ENCODE data around the gene KLHL30.

KLHL30 gene

DNA sequence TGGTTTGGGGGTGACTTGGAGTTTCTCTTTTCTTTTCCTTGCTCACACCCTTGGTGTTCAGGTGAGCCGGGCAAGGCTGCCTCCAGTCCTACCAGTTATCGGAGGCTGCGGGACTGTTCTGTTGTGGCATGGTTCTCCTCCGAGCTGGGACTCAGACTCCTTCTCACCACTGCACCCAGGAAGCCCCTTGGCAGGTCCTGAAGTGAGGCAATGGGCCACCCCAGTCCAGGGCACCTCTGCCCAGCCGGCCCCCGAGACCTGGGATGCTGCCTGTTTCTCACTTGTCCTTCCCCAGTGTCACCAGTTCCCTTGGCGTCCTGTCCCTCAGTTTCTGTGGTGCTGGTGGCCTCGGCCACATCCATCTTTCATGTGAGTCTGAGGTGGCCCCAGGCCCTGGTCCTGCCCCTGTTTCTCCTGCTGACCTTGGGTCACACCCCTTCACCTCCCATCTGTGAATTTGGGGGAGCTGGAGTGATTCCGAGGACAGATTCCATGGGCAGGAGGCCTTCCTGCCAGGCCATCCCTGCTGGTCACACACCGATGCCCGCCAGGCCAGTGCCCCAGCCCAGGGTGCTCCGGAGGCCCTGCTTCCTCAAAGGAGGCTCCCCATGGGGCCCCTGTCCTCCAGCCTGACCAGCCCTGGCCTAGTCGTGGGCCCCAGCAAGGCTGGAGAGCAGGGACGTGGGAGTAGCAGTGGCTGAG lies 6.6 kb upstream of the KLHL30 start:
- TF ChIP-seq ZNF70 (CRISPR knock-in tag; IDR thresholded peaks at IDR 0.05) (no peak), ZC3H10 (CRISPR knock-in tag; IDR thresholded peaks at IDR 0.05) (no peak), RARB (CRISPR knock-in tag; IDR thresholded peaks at IDR 0.05) (no peak), ARNTL (CRISPR knock-in tag; IDR thresholded peaks at IDR 0.05; ENCODE audit: borderline replicate concordance, low read depth) (no peak), ISL1 (CRISPR knock-in tag; IDR thresholded peaks at IDR 0.05) (no peak)
- TF ChIP-seq, protein P1, sequence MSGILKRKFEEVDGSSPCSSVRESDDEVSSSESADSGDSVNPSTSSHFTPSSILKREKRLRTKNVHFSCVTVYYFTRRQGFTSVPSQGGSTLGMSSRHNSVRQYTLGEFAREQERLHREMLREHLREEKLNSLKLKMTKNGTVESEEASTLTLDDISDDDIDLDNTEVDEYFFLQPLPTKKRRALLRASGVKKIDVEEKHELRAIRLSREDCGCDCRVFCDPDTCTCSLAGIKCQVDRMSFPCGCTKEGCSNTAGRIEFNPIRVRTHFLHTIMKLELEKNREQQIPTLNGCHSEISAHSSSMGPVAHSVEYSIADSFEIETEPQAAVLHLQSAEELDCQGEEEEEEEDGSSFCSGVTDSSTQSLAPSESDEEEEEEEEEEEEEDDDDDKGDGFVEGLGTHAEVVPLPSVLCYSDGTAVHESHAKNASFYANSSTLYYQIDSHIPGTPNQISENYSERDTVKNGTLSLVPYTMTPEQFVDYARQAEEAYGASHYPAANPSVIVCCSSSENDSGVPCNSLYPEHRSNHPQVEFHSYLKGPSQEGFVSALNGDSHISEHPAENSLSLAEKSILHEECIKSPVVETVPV (CRISPR knock-in tag; IDR thresholded peaks at IDR 0.05) = no peak
- no peak for ATAC-seq

DNA sequence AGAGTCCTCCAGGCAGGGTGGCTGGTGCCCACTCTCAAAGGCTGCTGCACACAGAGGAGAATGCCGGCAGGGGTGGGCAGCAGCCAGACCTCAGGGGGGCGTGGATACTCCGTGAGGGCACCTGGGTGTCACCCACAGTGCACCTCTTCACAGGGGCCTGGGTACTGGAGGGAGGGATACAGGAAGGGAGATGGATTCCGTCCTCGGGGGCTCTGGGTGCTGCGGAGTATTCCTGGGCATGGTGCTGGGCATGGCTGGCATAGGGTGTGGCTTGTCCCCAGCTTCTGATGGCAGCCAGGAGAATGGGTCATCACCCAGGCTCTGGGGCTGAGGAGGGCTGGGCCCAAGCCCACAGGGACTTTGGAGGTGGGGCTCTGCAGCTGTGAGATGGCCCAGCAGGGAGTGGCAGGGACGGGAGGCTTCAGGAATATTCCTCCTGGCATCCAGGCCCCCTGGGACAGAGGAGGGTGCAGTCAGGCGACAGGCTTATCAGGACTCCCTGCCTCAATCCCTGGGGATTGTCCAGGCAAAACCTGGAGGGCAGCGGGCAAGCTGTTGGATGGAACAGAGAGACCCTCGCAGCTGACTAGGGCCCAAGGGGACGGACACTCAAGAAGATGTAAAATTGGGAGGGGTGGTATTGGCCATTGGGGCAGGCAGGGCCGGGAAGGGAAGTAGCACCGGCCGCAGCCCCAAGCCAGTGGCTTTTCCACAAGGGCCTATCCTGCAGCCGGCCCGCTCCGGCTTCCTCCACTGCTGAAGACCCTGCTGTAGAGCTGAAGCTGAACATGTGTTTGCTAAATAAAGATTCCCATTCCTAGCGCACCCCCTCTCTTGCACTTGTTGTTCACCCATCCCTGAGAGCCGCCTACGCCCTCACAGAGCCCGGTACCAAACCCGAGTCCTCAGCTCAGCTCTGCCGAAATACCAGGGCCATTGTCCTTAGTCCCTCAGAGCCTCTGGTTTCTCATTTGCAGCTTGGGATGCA lies 5.7 kb upstream of the KLHL30 start:
- no peak for ATAC-seq
- no peak for TF ChIP-seq ZFP3 (CRISPR knock-in tag; IDR thresholded peaks at IDR 0.05)
- no peak for TF ChIP-seq RARB (CRISPR knock-in tag; IDR thresholded peaks at IDR 0.05)
- no peak for TF ChIP-seq ZNF70 (CRISPR knock-in tag; IDR thresholded peaks at IDR 0.05)
- TF ChIP-seq, protein P1 (CRISPR knock-in tag; IDR thresholded peaks at IDR 0.05) = no peak
- TF ChIP-seq ARNTL (CRISPR knock-in tag; IDR thresholded peaks at IDR 0.05; ENCODE audit: borderline replicate concordance, low read depth) = no peak
- no peak for TF ChIP-seq BACH2 (CRISPR knock-in tag; IDR thresholded peaks at IDR 0.05; ENCODE audit: borderline replicate concordance)
- TF ChIP-seq ESRRG (CRISPR knock-in tag; IDR thresholded peaks at IDR 0.05) = no peak
- TF ChIP-seq TCF4 (CRISPR knock-in tag; IDR thresholded peaks at IDR 0.05; ENCODE audit: borderline replicate concordance) = no peak
- no peak for TF ChIP-seq ZNF8 (CRISPR knock-in tag; IDR thresholded peaks at IDR 0.05)
- no peak for TF ChIP-seq SNAI2 (CRISPR knock-in tag; IDR thresholded peaks at IDR 0.05)
- no peak for TF ChIP-seq ISL1 (CRISPR knock-in tag; IDR thresholded peaks at IDR 0.05)
- TF ChIP-seq, protein P2, sequence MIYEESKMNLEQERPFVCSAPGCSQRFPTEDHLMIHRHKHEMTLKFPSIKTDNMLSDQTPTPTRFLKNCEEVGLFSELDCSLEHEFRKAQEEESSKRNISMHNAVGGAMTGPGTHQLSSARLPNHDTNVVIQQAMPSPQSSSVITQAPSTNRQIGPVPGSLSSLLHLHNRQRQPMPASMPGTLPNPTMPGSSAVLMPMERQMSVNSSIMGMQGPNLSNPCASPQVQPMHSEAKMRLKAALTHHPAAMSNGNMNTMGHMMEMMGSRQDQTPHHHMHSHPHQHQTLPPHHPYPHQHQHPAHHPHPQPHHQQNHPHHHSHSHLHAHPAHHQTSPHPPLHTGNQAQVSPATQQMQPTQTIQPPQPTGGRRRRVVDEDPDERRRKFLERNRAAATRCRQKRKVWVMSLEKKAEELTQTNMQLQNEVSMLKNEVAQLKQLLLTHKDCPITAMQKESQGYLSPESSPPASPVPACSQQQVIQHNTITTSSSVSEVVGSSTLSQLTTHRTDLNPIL (CRISPR knock-in tag; IDR thresholded peaks at IDR 0.05; ENCODE audit: low read depth) = no peak
- TF ChIP-seq CSDC2 (CRISPR knock-in tag; IDR thresholded peaks at IDR 0.05) = no peak
- TF ChIP-seq TOX (CRISPR knock-in tag; IDR thresholded peaks at IDR 0.05; ENCODE audit: borderline replicate concordance) = no peak
- TF ChIP-seq OSR1 (CRISPR knock-in tag; IDR thresholded peaks at IDR 0.05) = no peak
- no peak for TF ChIP-seq ZC3H10 (CRISPR knock-in tag; IDR thresholded peaks at IDR 0.05)
- TF ChIP-seq GLIS3 (CRISPR knock-in tag; IDR thresholded peaks at IDR 0.05) = no peak
- TF ChIP-seq, protein P3, sequence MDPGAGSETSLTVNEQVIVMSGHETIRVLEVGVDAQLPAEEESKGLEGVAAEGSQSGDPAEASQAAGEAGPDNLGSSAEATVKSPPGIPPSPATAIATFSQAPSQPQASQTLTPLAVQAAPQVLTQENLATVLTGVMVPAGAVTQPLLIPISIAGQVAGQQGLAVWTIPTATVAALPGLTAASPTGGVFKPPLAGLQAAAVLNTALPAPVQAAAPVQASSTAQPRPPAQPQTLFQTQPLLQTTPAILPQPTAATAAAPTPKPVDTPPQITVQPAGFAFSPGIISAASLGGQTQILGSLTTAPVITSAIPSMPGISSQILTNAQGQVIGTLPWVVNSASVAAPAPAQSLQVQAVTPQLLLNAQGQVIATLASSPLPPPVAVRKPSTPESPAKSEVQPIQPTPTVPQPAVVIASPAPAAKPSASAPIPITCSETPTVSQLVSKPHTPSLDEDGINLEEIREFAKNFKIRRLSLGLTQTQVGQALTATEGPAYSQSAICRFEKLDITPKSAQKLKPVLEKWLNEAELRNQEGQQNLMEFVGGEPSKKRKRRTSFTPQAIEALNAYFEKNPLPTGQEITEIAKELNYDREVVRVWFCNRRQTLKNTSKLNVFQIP (CRISPR knock-in tag; IDR thresholded peaks at IDR 0.05; ENCODE audit: borderline replicate concordance, low read depth) = no peak
- TF ChIP-seq, protein P4, sequence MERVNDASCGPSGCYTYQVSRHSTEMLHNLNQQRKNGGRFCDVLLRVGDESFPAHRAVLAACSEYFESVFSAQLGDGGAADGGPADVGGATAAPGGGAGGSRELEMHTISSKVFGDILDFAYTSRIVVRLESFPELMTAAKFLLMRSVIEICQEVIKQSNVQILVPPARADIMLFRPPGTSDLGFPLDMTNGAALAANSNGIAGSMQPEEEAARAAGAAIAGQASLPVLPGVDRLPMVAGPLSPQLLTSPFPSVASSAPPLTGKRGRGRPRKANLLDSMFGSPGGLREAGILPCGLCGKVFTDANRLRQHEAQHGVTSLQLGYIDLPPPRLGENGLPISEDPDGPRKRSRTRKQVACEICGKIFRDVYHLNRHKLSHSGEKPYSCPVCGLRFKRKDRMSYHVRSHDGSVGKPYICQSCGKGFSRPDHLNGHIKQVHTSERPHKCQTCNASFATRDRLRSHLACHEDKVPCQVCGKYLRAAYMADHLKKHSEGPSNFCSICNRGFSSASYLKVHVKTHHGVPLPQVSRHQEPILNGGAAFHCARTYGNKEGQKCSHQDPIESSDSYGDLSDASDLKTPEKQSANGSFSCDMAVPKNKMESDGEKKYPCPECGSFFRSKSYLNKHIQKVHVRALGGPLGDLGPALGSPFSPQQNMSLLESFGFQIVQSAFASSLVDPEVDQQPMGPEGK (CRISPR knock-in tag; IDR thresholded peaks at IDR 0.05; ENCODE audit: borderline replicate concordance) = no peak
- TF ChIP-seq, protein P5, sequence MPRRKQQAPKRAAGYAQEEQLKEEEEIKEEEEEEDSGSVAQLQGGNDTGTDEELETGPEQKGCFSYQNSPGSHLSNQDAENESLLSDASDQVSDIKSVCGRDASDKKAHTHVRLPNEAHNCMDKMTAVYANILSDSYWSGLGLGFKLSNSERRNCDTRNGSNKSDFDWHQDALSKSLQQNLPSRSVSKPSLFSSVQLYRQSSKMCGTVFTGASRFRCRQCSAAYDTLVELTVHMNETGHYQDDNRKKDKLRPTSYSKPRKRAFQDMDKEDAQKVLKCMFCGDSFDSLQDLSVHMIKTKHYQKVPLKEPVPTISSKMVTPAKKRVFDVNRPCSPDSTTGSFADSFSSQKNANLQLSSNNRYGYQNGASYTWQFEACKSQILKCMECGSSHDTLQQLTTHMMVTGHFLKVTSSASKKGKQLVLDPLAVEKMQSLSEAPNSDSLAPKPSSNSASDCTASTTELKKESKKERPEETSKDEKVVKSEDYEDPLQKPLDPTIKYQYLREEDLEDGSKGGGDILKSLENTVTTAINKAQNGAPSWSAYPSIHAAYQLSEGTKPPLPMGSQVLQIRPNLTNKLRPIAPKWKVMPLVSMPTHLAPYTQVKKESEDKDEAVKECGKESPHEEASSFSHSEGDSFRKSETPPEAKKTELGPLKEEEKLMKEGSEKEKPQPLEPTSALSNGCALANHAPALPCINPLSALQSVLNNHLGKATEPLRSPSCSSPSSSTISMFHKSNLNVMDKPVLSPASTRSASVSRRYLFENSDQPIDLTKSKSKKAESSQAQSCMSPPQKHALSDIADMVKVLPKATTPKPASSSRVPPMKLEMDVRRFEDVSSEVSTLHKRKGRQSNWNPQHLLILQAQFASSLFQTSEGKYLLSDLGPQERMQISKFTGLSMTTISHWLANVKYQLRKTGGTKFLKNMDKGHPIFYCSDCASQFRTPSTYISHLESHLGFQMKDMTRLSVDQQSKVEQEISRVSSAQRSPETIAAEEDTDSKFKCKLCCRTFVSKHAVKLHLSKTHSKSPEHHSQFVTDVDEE (CRISPR knock-in tag; IDR thresholded peaks at IDR 0.05) = no peak

Measured in SK-N-SH treated with all-trans-retinoic acid at 6 μM for 48 hours (cell line).